Mucosa of rectum (tissue), 2 donors: Measurements from ENCODE around the gene PITPNM3.

Source experiments
- H3K27ac ChIP-seq, 2 donors: one replicate each; pipeline ENCODE4 v1.7.0; 2013; ENCODE audit warnings: inconsistent platforms in 2 of 2, low read depth in 2 of 2, low read length in 2 of 2
- H3K27me3 ChIP-seq, 2 donors: one replicate each; pipeline ENCODE4 v1.7.0; 2013; ENCODE audit warnings: low read length in 2 of 2; ENCODE audit not compliant: control insufficient read depth in 2 of 2, insufficient read depth in 2 of 2
- H3K36me3 ChIP-seq, 2 donors: one replicate each; pipeline ENCODE4 v1.7.0; 2013; ENCODE audit warnings: low read length in 2 of 2; ENCODE audit not compliant: control insufficient read depth in 2 of 2, insufficient read depth in 2 of 2
- H3K4me1 ChIP-seq, 2 donors: one replicate each; pipeline ENCODE4 v1.7.0; 2013; ENCODE audit warnings: low read length in 2 of 2, mild to moderate bottlenecking in 1 of 2; ENCODE audit not compliant: control insufficient read depth in 2 of 2, insufficient read depth in 2 of 2
- H3K4me3 ChIP-seq, 2 donors: one replicate each; pipeline ENCODE4 v1.7.0; 2013; ENCODE audit warnings: low read length in 2 of 2
- H3K9ac ChIP-seq, 2 donors: one replicate each; pipeline ENCODE4 v1.7.0; 2013; ENCODE audit warnings: low read length in 2 of 2, low read depth in 1 of 2, mild to moderate bottlenecking in 1 of 2
- H3K9me3 ChIP-seq, 2 donors: one replicate each; pipeline ENCODE4 v1.7.0; 2013; ENCODE audit warnings: low read length in 2 of 2; ENCODE audit not compliant: control insufficient read depth in 2 of 2
- donor health status: healthy.
- donor health status: Normal muscosa, but diverticular disease.

PITPNM3 gene

DNA sequence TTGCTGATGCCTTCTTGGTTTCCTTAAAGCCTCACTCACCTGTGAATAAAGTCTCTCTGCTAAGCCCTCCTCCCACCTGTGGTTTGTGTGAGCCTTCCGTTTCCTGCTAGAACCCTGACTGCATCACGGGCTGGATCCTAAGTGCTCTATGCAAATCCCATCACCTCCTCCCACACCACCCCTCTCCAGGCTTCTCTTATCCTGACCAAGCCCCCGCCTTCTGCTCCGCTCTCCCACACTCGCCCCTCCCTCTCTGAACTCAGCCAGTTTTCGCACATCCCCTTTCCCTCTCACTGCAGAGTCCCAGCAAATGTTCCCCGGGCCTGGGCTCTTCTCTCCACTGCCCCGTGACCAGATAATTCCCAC lies 60.3 kb downstream of the PITPNM3 start:
- H3K27me3 ChIP-seq, result no peaks in the 10 kb centered on the region
- H3K9ac ChIP-seq, result no peak overlapping the region
- H3K4me3 ChIP-seq, result no peak overlapping the region
- H3K4me1 ChIP-seq, result peaks cover 3 to 5% of the 10 kb centered on the region in 2 donors
- no peaks in the 10 kb centered on the region for H3K9me3 ChIP-seq
- no peak overlapping the region for H3K27ac ChIP-seq
- no peaks in the 10 kb centered on the region for H3K36me3 ChIP-seq

DNA sequence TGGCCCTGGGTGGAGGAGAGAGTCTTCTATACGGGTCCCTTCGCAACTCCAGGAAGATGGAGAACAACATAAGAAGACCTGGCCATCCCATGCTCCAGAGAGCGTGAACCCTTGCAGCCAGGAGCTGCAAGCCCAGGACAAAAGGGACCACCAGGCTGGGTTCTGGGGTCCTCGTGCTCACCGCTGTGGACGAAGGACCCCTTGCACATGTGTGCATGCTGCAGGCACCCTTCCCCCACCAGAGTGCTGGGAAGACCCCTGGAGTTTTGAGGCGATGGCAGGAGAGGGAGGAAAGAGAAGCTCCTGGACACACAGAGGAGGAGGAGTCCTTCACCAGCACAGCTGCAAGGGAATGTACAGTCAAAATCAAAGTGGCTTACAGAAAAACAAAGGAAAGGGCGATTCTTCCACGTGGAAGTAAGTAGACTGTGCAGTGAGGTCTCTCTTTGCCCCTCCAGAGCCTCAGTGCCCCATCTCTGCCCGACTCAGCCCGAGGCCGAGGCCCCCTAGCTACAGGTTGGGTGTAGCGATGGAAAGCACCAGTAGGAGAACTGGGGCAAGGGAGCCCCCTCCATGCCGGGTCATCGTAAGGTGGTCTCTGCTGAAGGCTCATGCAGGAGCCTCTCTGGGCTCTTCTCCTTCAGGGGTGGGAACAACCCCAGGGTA lies 60.8 kb downstream of the PITPNM3 start:
- Histone ChIP-seq H3K27me3 (no peaks in the 10 kb centered on the region), H3K9me3 (no peaks in the 10 kb centered on the region), H3K27ac (no peak overlapping the region), H3K36me3 (no peaks in the 10 kb centered on the region), H3K9ac (no peak overlapping the region), H3K4me1 (peaks cover 3% of the 10 kb centered on the region in 2 donors), H3K4me3 (no peak overlapping the region)

DNA sequence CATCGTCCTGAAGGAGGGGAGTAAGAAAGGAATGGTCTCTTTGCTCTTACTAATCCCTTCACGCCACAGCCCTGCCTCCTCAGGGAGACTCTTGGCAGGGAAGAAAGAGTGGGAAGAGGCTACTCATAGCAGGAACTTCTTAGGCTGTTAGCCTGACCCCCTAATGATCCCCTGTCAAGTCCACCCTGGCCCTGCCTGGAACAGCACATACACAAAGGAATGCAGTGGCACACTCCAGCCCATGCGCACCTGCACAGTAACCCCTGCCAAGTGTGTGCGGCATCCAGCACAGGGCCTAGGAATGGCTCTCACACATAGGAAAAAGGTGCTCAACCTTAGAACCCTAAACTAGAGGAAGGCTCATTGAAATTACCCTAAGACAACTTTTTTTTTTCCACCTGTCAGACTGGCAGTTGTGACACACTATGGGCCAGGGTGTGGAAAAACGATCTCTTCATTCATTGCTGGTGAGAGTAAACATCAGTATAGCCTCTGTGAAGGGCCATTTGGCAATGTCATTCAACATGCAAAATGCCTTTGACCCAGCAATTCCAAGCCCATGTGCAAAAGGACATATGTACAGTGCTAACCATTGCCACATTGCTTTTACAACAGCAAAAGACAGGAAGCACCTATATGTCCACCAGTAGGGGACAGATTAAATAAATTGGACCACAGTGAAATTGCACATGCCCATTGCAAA lies 62.0 kb downstream of the PITPNM3 start:
- Histone ChIP-seq H3K27me3 (no peaks in the 10 kb centered on the region), H3K4me1 (peaks cover 3% of the 10 kb centered on the region in 2 donors), H3K4me3 (no peak overlapping the region), H3K9me3 (no peaks in the 10 kb centered on the region), H3K36me3 (no peaks in the 10 kb centered on the region), H3K27ac (peak overlapping the region; percentile 70 to 71), H3K9ac (no peak overlapping the region)

DNA sequence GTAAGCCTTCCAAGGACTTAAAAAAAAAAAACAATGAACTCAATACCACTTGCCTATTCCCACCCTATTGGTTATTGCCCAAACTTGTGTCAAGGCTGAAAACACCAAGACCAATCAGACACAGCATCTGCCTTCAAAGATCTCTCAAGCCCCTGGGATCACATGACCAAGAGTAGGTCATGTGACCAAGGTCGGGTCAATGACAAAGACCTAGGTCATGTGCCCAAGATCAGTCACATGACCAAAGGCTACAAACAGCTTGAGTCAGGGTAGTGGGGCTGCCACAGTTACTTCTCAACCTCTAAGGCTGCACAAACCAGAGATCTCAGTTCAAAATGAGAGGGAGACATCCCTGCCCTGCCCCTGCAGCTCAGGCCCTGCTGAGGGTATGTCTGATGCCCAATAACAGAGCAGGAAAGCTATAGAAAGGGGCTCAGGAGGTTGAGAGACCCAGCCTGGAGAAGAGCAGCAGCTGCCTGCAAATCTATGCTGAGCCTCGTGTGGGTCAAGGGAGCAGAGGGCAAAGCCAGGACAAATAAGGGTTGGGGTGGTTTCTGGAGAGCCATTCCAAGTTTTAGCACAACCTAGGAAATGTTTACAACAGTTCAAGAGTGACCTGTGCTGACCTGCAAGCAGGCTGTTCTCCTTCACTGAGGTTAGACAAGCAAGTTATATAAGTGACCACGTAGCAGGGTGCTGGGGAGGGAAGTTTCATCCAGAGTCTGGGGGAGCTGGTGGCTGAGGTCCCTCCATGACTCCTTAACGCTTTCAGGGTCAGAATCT lies 63.3 kb downstream of the PITPNM3 start:
- no peaks in the 10 kb centered on the region for H3K9me3 ChIP-seq
- no peak overlapping the region for H3K9ac ChIP-seq
- no peak overlapping the region for H3K4me3 ChIP-seq
- H3K27me3 ChIP-seq, result no peaks in the 10 kb centered on the region
- peaks cover 3% of the 10 kb centered on the region in 2 donors for H3K4me1 ChIP-seq
- H3K27ac ChIP-seq, result no peak overlapping the region
- H3K36me3 ChIP-seq, result no peaks in the 10 kb centered on the region

DNA sequence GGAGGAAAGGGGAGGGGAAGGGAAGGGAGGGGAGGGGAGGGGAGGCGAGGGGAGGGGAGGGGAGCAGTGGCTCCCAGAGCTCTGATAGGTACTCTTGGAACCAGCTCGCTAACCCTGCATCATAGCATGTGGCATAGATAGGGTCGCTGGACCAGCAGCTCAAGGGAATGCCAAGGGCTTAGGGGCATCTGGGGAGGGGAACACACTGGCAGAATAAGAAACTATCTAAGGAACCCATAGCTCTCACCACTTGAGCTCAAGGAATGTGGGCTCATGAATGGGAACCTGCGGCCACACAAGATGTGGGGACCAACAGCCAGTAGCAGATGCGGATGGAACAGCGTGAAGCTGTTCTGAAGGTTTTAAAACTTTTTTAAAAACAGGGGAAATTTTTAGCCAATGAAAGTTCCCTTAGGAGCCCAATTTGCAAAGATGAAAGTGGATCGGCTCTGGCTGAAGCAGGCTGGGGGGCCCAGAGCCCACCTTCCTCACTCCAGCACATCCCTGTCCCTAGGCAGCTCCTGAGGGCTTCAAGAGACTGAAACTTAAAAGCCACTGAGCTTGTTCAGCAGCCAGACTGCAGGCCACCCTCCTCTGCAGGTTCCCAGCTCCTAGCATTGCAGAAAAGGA lies 65.2 kb downstream of the PITPNM3 start:
- H3K9ac ChIP-seq, result no peak overlapping the region
- H3K36me3 ChIP-seq, result no peaks in the 10 kb centered on the region
- no peak overlapping the region for H3K27ac ChIP-seq
- peaks cover 3% of the 10 kb centered on the region in 2 donors for H3K4me1 ChIP-seq
- no peaks in the 10 kb centered on the region for H3K9me3 ChIP-seq
- H3K4me3 ChIP-seq, result no peak overlapping the region
- H3K27me3 ChIP-seq, result no peaks in the 10 kb centered on the region

DNA sequence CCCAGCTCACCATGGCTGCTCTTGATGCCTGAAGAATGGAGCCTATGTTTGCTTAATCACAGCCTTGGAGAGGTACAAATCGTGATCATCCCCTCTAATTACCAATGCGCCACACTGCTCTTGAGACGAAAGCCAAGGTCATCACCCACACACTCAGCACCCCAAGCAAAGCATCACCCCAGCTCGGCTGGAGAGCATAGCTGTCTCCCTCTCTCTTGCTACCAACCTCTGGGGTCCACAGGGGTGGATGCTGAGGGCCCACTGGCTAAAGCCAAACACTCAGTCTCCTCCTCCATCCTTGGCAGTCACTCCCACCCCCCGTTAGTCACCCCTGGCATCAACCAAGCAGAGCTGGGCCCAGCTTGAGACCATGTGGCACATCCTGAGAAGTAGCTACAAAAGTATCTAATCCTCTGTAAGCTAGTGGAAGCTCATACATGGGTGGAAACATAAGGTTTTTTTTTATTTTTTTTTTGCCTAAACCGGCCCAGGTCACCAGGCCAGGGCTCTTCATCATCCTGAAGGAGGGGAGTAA lies 67.3 kb downstream of the PITPNM3 start:
- Histone ChIP-seq H3K4me3 (no peak overlapping the region), H3K27ac (no peak overlapping the region), H3K27me3 (no peaks in the 10 kb centered on the region), H3K4me1 (peaks cover 0 to under 1% of the 10 kb centered on the region in 2 donors), H3K9me3 (no peaks in the 10 kb centered on the region), H3K9ac (no peak overlapping the region), H3K36me3 (no peaks in the 10 kb centered on the region)

DNA sequence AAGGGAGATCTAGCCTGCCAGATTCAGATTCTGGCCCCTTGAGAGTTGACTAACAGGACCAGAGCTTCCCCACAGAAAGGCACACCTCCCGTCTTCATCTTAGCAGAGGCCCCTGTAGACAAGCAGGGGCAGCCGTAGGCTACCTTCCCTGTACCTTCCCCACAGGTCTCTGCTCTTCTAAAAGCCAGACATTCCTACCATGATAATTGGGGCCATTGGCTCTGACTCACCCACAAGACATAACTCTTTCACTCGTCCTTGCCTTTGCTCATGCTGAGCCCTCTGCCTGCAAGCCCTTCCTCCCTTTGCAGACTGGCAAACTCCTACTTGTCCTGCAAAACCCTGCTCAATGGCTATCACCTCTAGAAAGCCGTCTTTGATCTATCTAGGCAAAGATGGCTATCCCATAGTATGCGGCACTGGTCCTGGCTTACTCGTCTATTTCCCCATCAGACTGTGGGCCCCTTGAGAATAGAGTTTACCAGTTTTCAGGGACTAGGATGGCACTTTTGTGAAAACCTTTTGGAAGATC lies 68.3 kb downstream of the PITPNM3 start:
- Histone ChIP-seq H3K9me3 (no peaks in the 10 kb centered on the region), H3K27ac (no peak overlapping the region), H3K36me3 (no peaks in the 10 kb centered on the region), H3K27me3 (no peaks in the 10 kb centered on the region), H3K4me3 (no peak overlapping the region), H3K4me1 (no peaks in the 10 kb centered on the region), H3K9ac (no peak overlapping the region)

DNA sequence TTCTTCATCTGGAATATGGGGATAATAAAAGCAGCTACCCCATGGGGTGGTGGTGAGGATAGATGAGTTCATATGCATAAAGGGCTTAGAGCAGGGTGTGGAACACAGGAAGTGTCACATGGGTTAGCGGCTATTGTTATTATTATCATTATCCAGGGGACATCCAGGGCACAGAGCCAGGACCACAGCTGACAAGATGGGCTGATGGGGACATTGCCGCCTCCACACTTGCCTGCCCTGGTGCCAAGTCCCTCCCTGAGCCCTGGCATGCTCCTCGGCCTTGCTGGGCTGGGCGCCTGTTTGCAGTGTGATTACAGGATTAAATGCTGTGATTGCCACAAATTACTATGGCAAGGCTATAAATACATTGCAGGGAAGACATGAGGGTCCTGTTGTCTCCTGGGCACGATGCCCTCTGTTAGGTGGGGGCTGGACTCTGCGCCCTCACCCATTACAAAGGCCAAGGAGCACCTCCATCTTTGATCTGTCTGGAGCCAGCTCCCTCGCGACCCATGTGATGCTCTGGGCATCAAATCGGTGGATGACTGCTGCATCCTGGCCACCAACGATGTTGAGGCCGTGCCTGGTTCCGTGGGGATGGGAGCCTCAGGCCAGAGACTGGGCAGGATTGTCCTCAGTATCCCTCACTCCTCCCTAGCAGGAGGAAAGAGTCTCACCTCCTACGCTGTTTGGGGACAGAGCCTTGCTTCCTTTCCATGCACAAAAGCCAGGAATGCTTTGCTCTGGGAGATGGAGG lies 68.9 kb downstream of the PITPNM3 start:
- no peak overlapping the region for H3K4me3 ChIP-seq
- H3K4me1 ChIP-seq, result no peaks in the 10 kb centered on the region
- H3K9me3 ChIP-seq, result no peaks in the 10 kb centered on the region
- no peak overlapping the region for H3K9ac ChIP-seq
- H3K27me3 ChIP-seq, result no peaks in the 10 kb centered on the region
- no peak overlapping the region for H3K27ac ChIP-seq
- H3K36me3 ChIP-seq, result peaks cover 0 to under 1% of the 10 kb centered on the region in 2 donors

DNA sequence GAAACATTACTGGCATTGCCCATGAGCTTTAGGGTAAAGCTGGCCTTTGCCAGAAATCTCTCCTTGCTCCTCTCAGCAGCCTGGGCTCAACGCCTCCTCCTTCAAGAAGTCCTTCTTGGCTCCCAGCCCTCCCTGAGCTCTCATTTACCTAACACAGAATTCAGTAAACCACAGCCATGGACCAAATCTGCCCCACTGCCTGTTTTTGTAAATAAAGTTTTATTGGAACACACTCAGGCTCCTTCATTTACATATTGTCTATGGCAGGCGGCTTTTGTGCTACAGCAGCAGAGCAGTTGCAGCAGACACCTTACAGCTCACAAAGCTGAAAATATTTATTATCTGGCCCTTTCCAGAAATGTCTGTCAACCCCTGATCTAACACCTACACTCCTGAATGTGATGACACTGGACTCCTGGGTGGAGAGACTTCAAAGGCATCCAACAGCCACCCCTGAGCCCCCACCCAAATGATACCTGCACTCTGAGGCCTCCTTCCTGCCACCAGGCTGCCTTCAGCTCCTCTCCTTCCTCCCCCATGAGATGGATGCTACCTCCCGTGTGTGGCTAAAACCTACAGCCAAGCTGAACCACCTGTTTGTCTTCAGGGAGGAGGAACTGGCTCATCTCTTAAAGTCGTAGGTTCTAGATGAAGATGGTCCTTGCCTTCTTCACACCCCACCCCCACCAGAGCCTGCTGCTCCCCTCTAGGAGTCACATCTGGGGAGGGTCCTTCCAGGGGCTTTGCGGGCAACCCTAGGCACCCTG lies 70.5 kb downstream of the PITPNM3 start:
- H3K9ac ChIP-seq, result no peak overlapping the region
- no peak overlapping the region for H3K4me3 ChIP-seq
- no peaks in the 10 kb centered on the region for H3K9me3 ChIP-seq
- H3K27me3 ChIP-seq, result no peaks in the 10 kb centered on the region
- no peaks in the 10 kb centered on the region for H3K4me1 ChIP-seq
- peaks cover 0 to 2% of the 10 kb centered on the region in 2 donors for H3K36me3 ChIP-seq
- no peak overlapping the region for H3K27ac ChIP-seq
